ENCODE data around the gene CSTPP1.

The CSTPP1 gene

GRCh38 chr11:47047972-47048371 is 111.4 kb downstream of the CSTPP1 start:
- ATAC-seq, result no peak
- no peak for TF ChIP-seq CREB5 (CRISPR knock-in tag; IDR thresholded peaks at IDR 0.05; ENCODE audit: low read depth)
- TF ChIP-seq OSR1 (CRISPR knock-in tag; IDR thresholded peaks at IDR 0.05), result no peak
- TF ChIP-seq ISL1 (CRISPR knock-in tag; IDR thresholded peaks at IDR 0.05), result no peak

DNA sequence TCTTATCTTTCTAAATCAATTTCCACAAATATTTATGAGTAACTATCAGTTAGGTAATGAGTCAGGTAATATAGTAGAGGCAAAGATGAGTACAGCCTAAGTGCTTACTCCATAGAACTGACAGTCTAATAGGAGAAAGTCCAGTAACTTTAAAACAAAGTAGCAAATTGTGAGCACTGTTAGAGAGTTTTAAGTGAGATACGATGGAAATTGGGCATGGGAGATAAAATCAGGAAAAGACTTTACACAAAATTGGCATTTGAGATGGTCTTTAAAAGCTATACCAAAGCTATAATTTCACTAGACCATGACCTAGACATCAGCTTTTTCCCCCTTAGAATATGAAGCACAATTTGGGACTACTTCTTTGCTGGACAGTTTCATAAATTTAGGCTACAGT is 113.7 kb downstream of the CSTPP1 start:
- no peak for TF ChIP-seq BACH2 (CRISPR knock-in tag; IDR thresholded peaks at IDR 0.05; ENCODE audit: borderline replicate concordance)
- TF ChIP-seq ARNTL (CRISPR knock-in tag; IDR thresholded peaks at IDR 0.05; ENCODE audit: borderline replicate concordance, low read depth), result no peak
- no peak for TF ChIP-seq SNAI2 (CRISPR knock-in tag; IDR thresholded peaks at IDR 0.05)
- no peak for TF ChIP-seq ISL1 (CRISPR knock-in tag; IDR thresholded peaks at IDR 0.05)
- TF ChIP-seq, protein P1, sequence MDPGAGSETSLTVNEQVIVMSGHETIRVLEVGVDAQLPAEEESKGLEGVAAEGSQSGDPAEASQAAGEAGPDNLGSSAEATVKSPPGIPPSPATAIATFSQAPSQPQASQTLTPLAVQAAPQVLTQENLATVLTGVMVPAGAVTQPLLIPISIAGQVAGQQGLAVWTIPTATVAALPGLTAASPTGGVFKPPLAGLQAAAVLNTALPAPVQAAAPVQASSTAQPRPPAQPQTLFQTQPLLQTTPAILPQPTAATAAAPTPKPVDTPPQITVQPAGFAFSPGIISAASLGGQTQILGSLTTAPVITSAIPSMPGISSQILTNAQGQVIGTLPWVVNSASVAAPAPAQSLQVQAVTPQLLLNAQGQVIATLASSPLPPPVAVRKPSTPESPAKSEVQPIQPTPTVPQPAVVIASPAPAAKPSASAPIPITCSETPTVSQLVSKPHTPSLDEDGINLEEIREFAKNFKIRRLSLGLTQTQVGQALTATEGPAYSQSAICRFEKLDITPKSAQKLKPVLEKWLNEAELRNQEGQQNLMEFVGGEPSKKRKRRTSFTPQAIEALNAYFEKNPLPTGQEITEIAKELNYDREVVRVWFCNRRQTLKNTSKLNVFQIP (CRISPR knock-in tag; IDR thresholded peaks at IDR 0.05; ENCODE audit: borderline replicate concordance, low read depth), result no peak
- no peak for TF ChIP-seq OSR1 (CRISPR knock-in tag; IDR thresholded peaks at IDR 0.05)
- TF ChIP-seq ESRRG (CRISPR knock-in tag; IDR thresholded peaks at IDR 0.05), result no peak
- no peak for TF ChIP-seq CSDC2 (CRISPR knock-in tag; IDR thresholded peaks at IDR 0.05)
- TF ChIP-seq ZC3H10 (CRISPR knock-in tag; IDR thresholded peaks at IDR 0.05), result no peak
- no peak for TF ChIP-seq TOX (CRISPR knock-in tag; IDR thresholded peaks at IDR 0.05; ENCODE audit: borderline replicate concordance)
- no peak for TF ChIP-seq ZNF565 (CRISPR knock-in tag; conservative IDR thresholded peaks at IDR 0.05; ENCODE audit: low read depth)
- TF ChIP-seq CSRNP3 (CRISPR knock-in tag; IDR thresholded peaks at IDR 0.05), result no peak
- TF ChIP-seq CREB5 (CRISPR knock-in tag; IDR thresholded peaks at IDR 0.05; ENCODE audit: low read depth), result no peak
- no peak for TF ChIP-seq ZFP30 (CRISPR knock-in tag; IDR thresholded peaks at IDR 0.05)
- ATAC-seq, result no peak

GRCh38 chr11:47051217-47051616 is 114.7 kb downstream of the CSTPP1 start:
- ATAC-seq, result no peak
- TF ChIP-seq ZFP30 (CRISPR knock-in tag; IDR thresholded peaks at IDR 0.05) (no peak), GLIS3 (CRISPR knock-in tag; IDR thresholded peaks at IDR 0.05) (no peak), BACH2 (CRISPR knock-in tag; IDR thresholded peaks at IDR 0.05; ENCODE audit: borderline replicate concordance) (no peak), ESRRG (CRISPR knock-in tag; IDR thresholded peaks at IDR 0.05) (no peak), SNAI2 (CRISPR knock-in tag; IDR thresholded peaks at IDR 0.05) (no peak), CSRNP3 (CRISPR knock-in tag; IDR thresholded peaks at IDR 0.05) (no peak), ZC3H10 (CRISPR knock-in tag; IDR thresholded peaks at IDR 0.05) (no peak), OSR1 (CRISPR knock-in tag; IDR thresholded peaks at IDR 0.05) (no peak)

DNA sequence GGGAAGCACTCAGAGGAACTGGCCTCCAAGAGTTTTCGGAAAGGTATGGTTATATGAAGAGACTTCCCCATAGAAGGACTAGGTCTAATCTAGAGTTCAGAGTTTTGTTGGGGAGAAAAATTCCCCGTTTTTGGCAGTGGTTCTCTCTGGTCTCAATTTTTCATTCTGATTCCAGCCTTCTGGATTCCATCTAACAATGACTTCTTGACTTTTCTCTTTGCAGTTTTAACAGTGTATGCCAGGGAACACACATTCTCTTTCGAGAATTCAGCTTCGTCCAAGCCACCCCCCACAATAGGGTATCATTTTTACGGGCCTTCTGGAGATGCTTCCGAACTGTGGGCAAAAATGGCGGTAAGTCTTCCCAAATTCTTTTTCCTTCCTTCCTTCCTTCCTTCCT is 115.6 kb downstream of the CSTPP1 start:
- no peak for ATAC-seq
- TF ChIP-seq PPARA (CRISPR knock-in tag; IDR thresholded peaks at IDR 0.05; ENCODE audit: borderline replicate concordance) (no peak), ARNTL (CRISPR knock-in tag; IDR thresholded peaks at IDR 0.05; ENCODE audit: borderline replicate concordance, low read depth) (no peak), ZNF565 (CRISPR knock-in tag; conservative IDR thresholded peaks at IDR 0.05; ENCODE audit: low read depth) (no peak), TOX (CRISPR knock-in tag; IDR thresholded peaks at IDR 0.05; ENCODE audit: borderline replicate concordance) (no peak), CREB5 (CRISPR knock-in tag; IDR thresholded peaks at IDR 0.05; ENCODE audit: low read depth) (no peak), RARB (CRISPR knock-in tag; IDR thresholded peaks at IDR 0.05) (no peak), ZFP30 (CRISPR knock-in tag; IDR thresholded peaks at IDR 0.05) (no peak), CSDC2 (CRISPR knock-in tag; IDR thresholded peaks at IDR 0.05) (no peak), CSRNP3 (CRISPR knock-in tag; IDR thresholded peaks at IDR 0.05) (no peak), ZNF8 (CRISPR knock-in tag; IDR thresholded peaks at IDR 0.05) (no peak), ZFP3 (CRISPR knock-in tag; IDR thresholded peaks at IDR 0.05) (no peak), PATZ1 (CRISPR knock-in tag; IDR thresholded peaks at IDR 0.05; ENCODE audit: borderline replicate concordance) (no peak), BACH2 (CRISPR knock-in tag; IDR thresholded peaks at IDR 0.05; ENCODE audit: borderline replicate concordance) (no peak), ZC3H10 (CRISPR knock-in tag; IDR thresholded peaks at IDR 0.05) (no peak)
- TF ChIP-seq, protein P1 (CRISPR knock-in tag; IDR thresholded peaks at IDR 0.05; ENCODE audit: borderline replicate concordance, low read depth), result no peak
